B cell (primary cell): ENCODE data around the gene THBS2.

ENCODE experiments used
- CTCF ChIP-seq: fragments of 200-600 bp; IDR thresholded peaks from one replicate; pipeline ENCODE4 v1.8.0; 2022; ENCODE audit warnings: antibody characterized with exemption, mild to moderate bottlenecking
- EZH2 ChIP-seq: IDR thresholded peaks from 2 replicates; pipeline ENCODE4 v1.6.1; 2012; ENCODE audit warnings: borderline replicate concordance, low read depth, mild to moderate bottlenecking, moderate library complexity, low read length; ENCODE audit not compliant: insufficient read depth, poor library complexity, severe bottlenecking

GRCh38 chr6:169186496-169187169 lies 67.0 kb downstream of the THBS2 start:
- no peak for TF ChIP-seq EZH2
- TF ChIP-seq CTCF = no peak
